SU-DHL-6 (cell line): ENCODE results near the gene FCN2.

Source experiments
- H2AFZ ChIP-seq: fragments of 200-600 bp; sonication (generic); 2 replicates; pipeline ENCODE4 v1.6.1; 2014; ENCODE audit warnings: low read depth, mild to moderate bottlenecking, moderate library complexity, mixed read lengths, antibody characterized with exemption, low read length; ENCODE audit not compliant: severe bottlenecking
- H3F3A ChIP-seq: fragments of 200-600 bp; shearing (Covaris generic); 2 replicates; pipeline ENCODE4 v1.6.0; 2016; ENCODE audit warnings: antibody characterized with exemption, mild to moderate bottlenecking; ENCODE audit not compliant: insufficient read depth
- H3K27ac ChIP-seq: fragments of 200-600 bp; sonication (generic); 2 replicates; pipeline ENCODE4 v1.5.1; 2016; ENCODE audit warnings: low read depth, mild to moderate bottlenecking, low read length, moderate library complexity, mixed read lengths
- H3K27me3 ChIP-seq: fragments of 200-600 bp; sonication (generic), shearing (Covaris generic); 2 replicates; pipeline ENCODE4 v1.6.0; 2014; ENCODE audit warnings: mild to moderate bottlenecking, low read length
- H3K36me3 ChIP-seq: fragments of 200-600 bp; sonication (generic); 2 replicates; pipeline ENCODE4 v1.6.1; 2014; ENCODE audit warnings: mild to moderate bottlenecking, low read length, mixed read lengths
- H3K4me2 ChIP-seq: fragments of 300-600, 200-600 bp; shearing (Covaris generic), sonication (generic); 2 replicates; pipeline ENCODE4 v1.6.0; 2014; ENCODE audit warnings: low read length, low read depth, mild to moderate bottlenecking; ENCODE audit not compliant: poor library complexity, severe bottlenecking
- H3K4me3 ChIP-seq: fragments of 200-600 bp; sonication (generic); 2 replicates; pipeline ENCODE4 v1.5.1; 2014; ENCODE audit warnings: antibody characterized with exemption, low read length, mild to moderate bottlenecking, mixed read lengths; ENCODE audit not compliant: insufficient read depth, poor library complexity, severe bottlenecking
- H3K79me2 ChIP-seq: fragments of 200-600 bp; sonication (generic); 2 replicates; pipeline ENCODE4 v1.6.1; 2014; ENCODE audit warnings: mild to moderate bottlenecking, low read length, moderate library complexity; ENCODE audit not compliant: insufficient read depth
- H3K9ac ChIP-seq: fragments of 200-600 bp; sonication (generic); 2 replicates; pipeline ENCODE4 v1.7.0; 2014; ENCODE audit warnings: mild to moderate bottlenecking, low read length
- H3K9me2 ChIP-seq: fragments of 200-600 bp; sonication (generic); replicated peaks from 2 replicates; pipeline ENCODE4 v1.6.1; 2014; ENCODE audit warnings: low read length; ENCODE audit not compliant: insufficient read depth
- H3K9me3 ChIP-seq: fragments of 200-600 bp; sonication (generic); 2 replicates; pipeline ENCODE4 v1.6.1; 2014; ENCODE audit warnings: low read length, mixed read lengths; ENCODE audit not compliant: insufficient read depth
- H4K20me1 ChIP-seq: fragments of 200-600 bp; sonication (generic); 2 replicates; pipeline ENCODE4 v1.6.1; 2014; ENCODE audit warnings: low read depth, mild to moderate bottlenecking, antibody characterized with exemption, low read length, moderate library complexity, mixed read lengths
- EZH2phosphoT487 ChIP-seq: fragments of 200-600 bp; sonication (generic), shearing (Covaris generic); conservative IDR thresholded peaks from 2 replicates; pipeline ENCODE4 v1.6.1; 2018; ENCODE audit warnings: mild to moderate bottlenecking, antibody characterized with exemption, low read length, moderate library complexity, mixed read lengths
- TF ChIP-seq, protein P1 (sequence below): fragments of 200-600 bp; sonication (generic); IDR thresholded peaks from one replicate; pipeline ENCODE4 v1.5.1; 2017; ENCODE audit warnings: antibody characterized with exemption, mild to moderate bottlenecking, low read length, moderate library complexity; ENCODE audit not compliant: insufficient read depth, poor library complexity, severe bottlenecking

The FCN2 gene

DNA sequence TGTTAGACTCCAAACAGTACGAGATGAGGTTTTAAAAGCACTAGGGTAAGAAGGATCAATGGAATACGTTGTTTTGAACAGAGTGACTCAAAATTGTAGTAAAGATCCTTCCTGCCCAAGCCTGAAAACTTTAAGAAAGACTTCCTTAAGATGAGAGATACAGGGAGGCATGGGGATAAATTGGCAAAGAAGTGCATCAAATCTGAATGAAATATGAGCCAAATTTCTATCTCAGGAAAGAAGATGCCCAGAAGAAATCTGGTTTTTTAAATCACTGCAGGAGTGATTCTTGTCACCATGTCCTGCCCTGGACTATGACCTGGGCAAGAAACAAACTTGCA lies 14.9 kb downstream of the FCN2 start:
- Histone ChIP-seq H3K9me2 (no peaks in the 10 kb centered on the region), H2AFZ (no peak overlapping the region), H4K20me1 (no peaks in the 10 kb centered on the region), H3K27ac (no peak overlapping the region), H3K79me2 (no peaks in the 10 kb centered on the region), H3F3A (0 out of 2 replicates have a peak, but pooled peaks cover 6% of the 10 kb centered on the region), H3K4me2 (no peak overlapping the region), H3K36me3 (no peaks in the 10 kb centered on the region), H3K4me3 (no peak overlapping the region), H3K27me3 (no peaks in the 10 kb centered on the region), H3K9me3 (no peaks in the 10 kb centered on the region; the same call in 1 of the 2 replicates), H3K9ac (no peak overlapping the region)
- TF ChIP-seq, protein P1, sequence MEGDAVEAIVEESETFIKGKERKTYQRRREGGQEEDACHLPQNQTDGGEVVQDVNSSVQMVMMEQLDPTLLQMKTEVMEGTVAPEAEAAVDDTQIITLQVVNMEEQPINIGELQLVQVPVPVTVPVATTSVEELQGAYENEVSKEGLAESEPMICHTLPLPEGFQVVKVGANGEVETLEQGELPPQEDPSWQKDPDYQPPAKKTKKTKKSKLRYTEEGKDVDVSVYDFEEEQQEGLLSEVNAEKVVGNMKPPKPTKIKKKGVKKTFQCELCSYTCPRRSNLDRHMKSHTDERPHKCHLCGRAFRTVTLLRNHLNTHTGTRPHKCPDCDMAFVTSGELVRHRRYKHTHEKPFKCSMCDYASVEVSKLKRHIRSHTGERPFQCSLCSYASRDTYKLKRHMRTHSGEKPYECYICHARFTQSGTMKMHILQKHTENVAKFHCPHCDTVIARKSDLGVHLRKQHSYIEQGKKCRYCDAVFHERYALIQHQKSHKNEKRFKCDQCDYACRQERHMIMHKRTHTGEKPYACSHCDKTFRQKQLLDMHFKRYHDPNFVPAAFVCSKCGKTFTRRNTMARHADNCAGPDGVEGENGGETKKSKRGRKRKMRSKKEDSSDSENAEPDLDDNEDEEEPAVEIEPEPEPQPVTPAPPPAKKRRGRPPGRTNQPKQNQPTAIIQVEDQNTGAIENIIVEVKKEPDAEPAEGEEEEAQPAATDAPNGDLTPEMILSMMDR: no peak
- TF ChIP-seq EZH2phosphoT487: no peak

DNA sequence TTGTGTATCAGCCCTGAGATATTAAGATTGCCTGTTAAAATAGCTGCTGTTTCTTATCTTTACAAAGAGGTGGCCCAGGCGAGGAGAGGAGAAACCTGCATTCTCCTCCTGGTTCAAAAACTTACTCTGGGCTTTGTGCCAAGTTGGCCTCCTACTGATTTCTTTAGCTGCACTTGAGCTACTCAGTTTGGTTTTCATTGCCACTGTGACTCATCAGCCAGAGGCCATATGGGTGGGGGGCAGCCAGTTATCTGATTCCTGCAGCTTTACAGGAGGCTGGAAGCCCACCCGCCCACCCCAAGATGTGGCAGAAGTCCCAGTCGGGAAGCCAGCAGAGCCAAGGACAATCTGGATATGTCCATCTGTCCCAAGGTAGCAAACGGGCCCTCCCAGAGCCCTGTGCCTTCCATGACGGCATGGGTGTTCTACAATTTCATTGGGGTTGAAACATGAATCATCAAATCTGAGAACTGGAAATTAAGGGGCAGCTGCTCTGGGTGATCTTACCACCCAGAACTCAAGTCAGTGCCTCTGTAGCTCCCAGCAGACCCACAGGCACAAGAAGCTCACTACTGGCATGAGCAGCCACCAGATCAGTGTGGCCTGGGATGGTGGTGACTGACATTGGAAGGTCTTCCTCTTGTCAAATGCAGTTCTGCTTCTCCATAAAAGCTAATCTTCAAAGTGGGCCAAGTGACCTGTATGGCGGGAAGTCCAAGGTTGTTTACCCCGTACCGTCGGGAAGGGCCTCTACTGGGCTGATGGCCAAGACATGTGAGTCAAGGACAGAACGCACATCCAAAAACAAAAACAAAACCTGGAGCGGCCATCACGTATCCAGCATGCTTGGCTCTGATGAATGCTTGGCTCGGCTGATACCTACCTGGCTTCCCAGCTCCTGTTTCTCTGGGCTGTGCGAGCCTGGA lies 15.6 kb downstream of the FCN2 start:
- Histone ChIP-seq H3K9me3 (no peaks in the 10 kb centered on the region; the same call in 1 of the 2 replicates), H3K27me3 (no peaks in the 10 kb centered on the region), H3K9me2 (no peaks in the 10 kb centered on the region), H2AFZ (no peak overlapping the region), H4K20me1 (no peaks in the 10 kb centered on the region), H3K9ac (no peak overlapping the region), H3F3A (0 out of 2 replicates have a peak, but pooled peaks cover 8% of the 10 kb centered on the region), H3K4me2 (no peak overlapping the region), H3K27ac (no peak overlapping the region), H3K4me3 (no peak overlapping the region), H3K79me2 (no peaks in the 10 kb centered on the region), H3K36me3 (no peaks in the 10 kb centered on the region)
- no peak for TF ChIP-seq EZH2phosphoT487
- TF ChIP-seq, protein P1: no peak

DNA sequence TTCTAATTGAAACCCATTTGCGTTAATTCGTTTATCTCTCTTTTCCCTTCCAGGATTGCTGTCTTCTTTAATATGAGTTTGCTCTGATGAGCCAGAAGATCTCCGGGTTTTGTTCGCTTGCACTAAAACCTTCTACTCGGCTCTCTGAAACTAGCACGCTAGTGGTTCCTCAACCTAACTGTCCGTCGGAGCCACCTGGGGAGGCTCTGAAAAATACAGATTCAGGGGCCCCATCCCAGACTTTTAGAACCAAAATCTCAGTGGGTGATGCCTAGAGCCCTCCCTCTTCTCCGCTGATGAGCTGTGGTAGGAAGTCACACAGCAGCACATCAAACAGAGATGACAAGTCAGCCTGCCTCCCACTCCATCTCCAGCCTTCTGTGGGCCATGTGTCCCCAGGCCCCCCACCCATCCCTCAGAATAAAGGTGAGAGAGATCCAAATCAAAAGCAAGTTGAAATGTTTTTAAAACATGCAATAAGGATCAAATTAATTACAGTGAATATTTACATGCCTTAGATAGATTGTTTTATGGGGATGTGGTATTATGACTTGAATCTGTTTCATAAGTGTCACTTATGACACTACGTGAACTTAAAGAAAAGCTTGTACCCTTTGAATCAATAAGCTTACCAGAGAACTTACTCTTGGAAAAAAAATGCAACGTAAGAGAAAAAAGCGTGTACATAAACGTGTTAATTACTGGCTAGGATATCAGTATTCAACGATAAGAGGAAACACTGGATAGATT lies 16.4 kb downstream of the FCN2 start:
- Histone ChIP-seq H2AFZ (no peak overlapping the region), H3K9me2 (no peaks in the 10 kb centered on the region), H3K27ac (no peak overlapping the region), H4K20me1 (no peaks in the 10 kb centered on the region), H3F3A (0 out of 2 replicates have a peak, but pooled peaks cover 8% of the 10 kb centered on the region), H3K9me3 (no peaks in the 10 kb centered on the region; the same call in 1 of the 2 replicates), H3K4me2 (no peak overlapping the region), H3K79me2 (no peaks in the 10 kb centered on the region), H3K36me3 (no peaks in the 10 kb centered on the region), H3K4me3 (no peak overlapping the region), H3K9ac (no peak overlapping the region), H3K27me3 (no peaks in the 10 kb centered on the region)
- no peak for TF ChIP-seq EZH2phosphoT487
- TF ChIP-seq, protein P1: no peak
